ENCODE data around the gene MYO1C.
"Not testable (repeated sequence)": the region's sequence is repeated elsewhere in the genome, so short reads cannot be mapped to it uniquely, and the experiment has no call there.

MYO1C gene

DNA sequence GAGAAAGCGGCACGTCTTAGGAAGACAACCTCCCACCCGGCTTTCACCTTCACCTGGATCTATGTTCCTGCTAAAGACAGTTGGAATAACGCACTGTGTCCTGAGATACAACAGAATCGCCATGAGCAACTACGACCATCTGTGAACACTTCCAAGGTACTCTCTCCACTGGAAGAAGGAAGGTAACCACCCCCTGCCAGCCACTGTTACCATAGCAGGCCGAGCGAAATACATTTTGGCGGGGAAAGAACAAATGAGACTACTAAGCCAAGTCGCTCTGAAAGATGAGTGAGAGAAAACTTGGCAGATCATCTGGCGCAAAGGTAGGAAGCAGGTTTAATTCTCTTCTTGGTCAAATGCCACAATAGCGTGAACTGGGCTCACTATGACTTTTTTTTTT is 46.3 kb downstream of the MYO1C start:
- peaks cover 3% of the 10 kb centered on the region for H3K36me3 ChIP-seq (replicated peaks; ENCODE audit: low read depth, low read length)
- no peak for TF ChIP-seq EZH2phosphoT487 (IDR thresholded peaks at IDR 0.05; ENCODE audit: low read depth)
- TF ChIP-seq, protein P1, sequence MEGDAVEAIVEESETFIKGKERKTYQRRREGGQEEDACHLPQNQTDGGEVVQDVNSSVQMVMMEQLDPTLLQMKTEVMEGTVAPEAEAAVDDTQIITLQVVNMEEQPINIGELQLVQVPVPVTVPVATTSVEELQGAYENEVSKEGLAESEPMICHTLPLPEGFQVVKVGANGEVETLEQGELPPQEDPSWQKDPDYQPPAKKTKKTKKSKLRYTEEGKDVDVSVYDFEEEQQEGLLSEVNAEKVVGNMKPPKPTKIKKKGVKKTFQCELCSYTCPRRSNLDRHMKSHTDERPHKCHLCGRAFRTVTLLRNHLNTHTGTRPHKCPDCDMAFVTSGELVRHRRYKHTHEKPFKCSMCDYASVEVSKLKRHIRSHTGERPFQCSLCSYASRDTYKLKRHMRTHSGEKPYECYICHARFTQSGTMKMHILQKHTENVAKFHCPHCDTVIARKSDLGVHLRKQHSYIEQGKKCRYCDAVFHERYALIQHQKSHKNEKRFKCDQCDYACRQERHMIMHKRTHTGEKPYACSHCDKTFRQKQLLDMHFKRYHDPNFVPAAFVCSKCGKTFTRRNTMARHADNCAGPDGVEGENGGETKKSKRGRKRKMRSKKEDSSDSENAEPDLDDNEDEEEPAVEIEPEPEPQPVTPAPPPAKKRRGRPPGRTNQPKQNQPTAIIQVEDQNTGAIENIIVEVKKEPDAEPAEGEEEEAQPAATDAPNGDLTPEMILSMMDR (IDR thresholded peaks at IDR 0.05; ENCODE audit: low read depth, low read length): no peak
- no peak overlapping the region for H3K4me2 ChIP-seq (ENCODE audit: low read length)
- peaks cover 92% of the 10 kb centered on the region for H3K79me2 ChIP-seq (ENCODE audit: low read length)
- no peak overlapping the region for H3K9ac ChIP-seq (ENCODE audit: low read length)
- no peak overlapping the region for H3K4me3 ChIP-seq (ENCODE audit: low read length)
- no peak overlapping the region for H2AFZ ChIP-seq (ENCODE audit: low read depth, low read length)
- no peaks in the 10 kb centered on the region for H3K4me1 ChIP-seq (ENCODE audit: low read length)
- H3K27me3 ChIP-seq (ENCODE audit: low read depth, low read length): no peaks in the 10 kb centered on the region
- H3K9me3 ChIP-seq (ENCODE audit: insufficient read depth, low read length): no peaks in the 10 kb centered on the region
- H3K27ac ChIP-seq (ENCODE audit: low read length): no peak overlapping the region
- peaks cover 23% of the 10 kb centered on the region; the same call in 1 of the 2 replicates for H4K20me1 ChIP-seq (ENCODE audit: insufficient read depth, low read length)

DNA sequence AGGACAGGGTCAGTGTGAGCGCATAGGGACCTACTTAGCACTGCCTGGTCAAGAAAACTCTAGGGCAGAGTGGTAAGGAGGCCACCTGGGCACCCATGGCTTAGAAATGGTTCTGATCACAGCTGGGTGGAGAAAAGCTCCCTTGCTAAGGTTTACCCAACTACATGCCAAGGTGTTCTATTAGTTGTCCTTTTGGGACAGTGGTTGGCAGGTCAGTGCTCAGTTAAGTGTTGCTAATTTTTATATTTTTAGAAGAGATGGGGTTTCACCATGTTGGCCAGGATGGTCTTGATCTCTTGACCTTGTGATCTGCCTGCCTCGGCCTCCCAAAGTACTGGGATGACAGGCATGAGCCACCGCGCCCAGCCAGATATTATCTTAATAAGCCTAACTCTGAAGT is 46.8 kb downstream of the MYO1C start:
- H3K79me2 ChIP-seq (ENCODE audit: low read length): peaks cover 92% of the 10 kb centered on the region
- H3K4me3 ChIP-seq (ENCODE audit: low read length); H3K27me3 ChIP-seq (ENCODE audit: low read depth, low read length); H3K4me1 ChIP-seq (ENCODE audit: low read length); H3K36me3 ChIP-seq (replicated peaks; ENCODE audit: low read depth, low read length); H2AFZ ChIP-seq (ENCODE audit: low read depth, low read length); H3K4me2 ChIP-seq (ENCODE audit: low read length); H3K27ac ChIP-seq (ENCODE audit: low read length); H3K9me3 ChIP-seq (ENCODE audit: insufficient read depth, low read length); H3K9ac ChIP-seq (ENCODE audit: low read length): not testable (repeated sequence)
- peaks cover 23% of the 10 kb centered on the region; the same call in 1 of the 2 replicates for H4K20me1 ChIP-seq (ENCODE audit: insufficient read depth, low read length)

DNA sequence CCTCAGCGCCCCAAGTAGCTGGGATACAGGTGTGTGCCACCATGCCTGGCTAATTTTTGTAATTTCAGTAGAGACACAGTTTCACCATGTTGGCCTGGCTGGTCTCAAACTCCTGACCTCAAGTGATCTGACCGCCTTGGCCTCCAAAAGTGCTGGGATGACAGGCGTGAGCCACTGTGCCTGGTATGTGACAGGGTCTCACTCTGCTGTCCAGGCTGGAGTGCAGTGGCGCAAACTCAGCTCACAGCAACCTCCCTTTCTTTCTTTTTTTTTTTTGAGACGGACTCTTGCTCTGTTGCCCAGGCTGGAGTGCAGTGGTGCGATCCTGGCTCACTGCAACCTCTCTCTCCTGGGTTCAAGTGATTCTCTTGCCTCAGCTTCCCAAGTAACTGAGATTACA is 49.8 kb downstream of the MYO1C start:
- not testable (repeated sequence) for H2AFZ ChIP-seq (ENCODE audit: low read depth, low read length); H3K36me3 ChIP-seq (replicated peaks; ENCODE audit: low read depth, low read length); H3K27ac ChIP-seq (ENCODE audit: low read length); H3K4me1 ChIP-seq (ENCODE audit: low read length); H3K9ac ChIP-seq (ENCODE audit: low read length); H3K4me2 ChIP-seq (ENCODE audit: low read length); H3K27me3 ChIP-seq (ENCODE audit: low read depth, low read length); H3K4me3 ChIP-seq (ENCODE audit: low read length); H3K9me3 ChIP-seq (ENCODE audit: insufficient read depth, low read length)
- H4K20me1 ChIP-seq (ENCODE audit: insufficient read depth, low read length): peaks cover 15% of the 10 kb centered on the region; the same call in 1 of the 2 replicates
- peaks cover 89% of the 10 kb centered on the region for H3K79me2 ChIP-seq (ENCODE audit: low read length)

DNA sequence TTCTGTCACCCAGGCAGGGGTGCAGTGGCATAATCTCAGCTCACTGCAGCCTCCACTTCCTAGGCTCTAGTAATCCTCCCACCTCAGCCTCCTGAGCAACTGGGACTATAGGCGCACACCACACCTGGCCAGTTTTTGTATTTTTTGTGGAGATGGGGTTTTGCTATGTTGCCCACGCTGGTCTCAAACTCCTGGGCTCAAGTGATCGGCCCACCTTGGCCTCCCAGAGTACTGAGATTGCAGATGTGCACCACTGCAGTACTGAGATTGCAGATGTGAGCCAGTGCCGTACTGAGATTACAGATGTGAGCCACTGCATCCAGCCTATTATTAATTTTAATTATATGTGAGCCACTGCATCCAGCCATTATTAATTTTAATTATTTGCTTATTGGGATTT is 50.3 kb downstream of the MYO1C start:
- Histone ChIP-seq H4K20me1 (ENCODE audit: insufficient read depth, low read length) (peaks cover 15% of the 10 kb centered on the region; the same call in 1 of the 2 replicates), H2AFZ (ENCODE audit: low read depth, low read length) (no peak overlapping the region), H3K79me2 (ENCODE audit: low read length) (peaks cover 83% of the 10 kb centered on the region)

DNA sequence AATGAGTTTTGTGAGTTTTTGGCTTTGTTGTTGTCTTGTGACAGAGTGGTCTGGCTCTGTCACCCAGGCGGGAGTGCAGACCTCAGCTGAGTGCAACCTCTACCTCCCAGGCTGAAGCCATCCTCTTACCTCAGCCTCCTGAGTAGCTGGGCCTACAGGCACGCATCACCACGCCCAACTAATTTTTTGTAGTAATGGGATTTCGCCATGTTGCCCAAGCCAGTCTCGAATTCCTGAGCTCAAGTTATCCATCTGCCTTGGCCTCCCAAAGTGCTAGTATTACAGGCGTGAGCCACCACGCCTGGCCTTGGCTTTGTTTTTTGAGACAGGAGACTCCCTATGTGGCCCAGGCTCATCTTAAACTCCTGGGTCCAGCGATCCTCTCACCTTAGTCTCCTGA is 51.6 kb downstream of the MYO1C start:
- Histone ChIP-seq H3K36me3 (replicated peaks; ENCODE audit: low read depth, low read length) (peaks cover 7% of the 10 kb centered on the region), H3K4me1 (ENCODE audit: low read length) (no peaks in the 10 kb centered on the region), H3K27ac (ENCODE audit: low read length) (no peak overlapping the region), H3K27me3 (ENCODE audit: low read depth, low read length) (no peaks in the 10 kb centered on the region), H3K4me3 (ENCODE audit: low read length) (no peak overlapping the region), H3K9me3 (ENCODE audit: insufficient read depth, low read length) (no peaks in the 10 kb centered on the region), H2AFZ (ENCODE audit: low read depth, low read length) (no peak overlapping the region), H3K9ac (ENCODE audit: low read length) (no peak overlapping the region), H4K20me1 (ENCODE audit: insufficient read depth, low read length) (peaks cover 13% of the 10 kb centered on the region; the same call in 1 of the 2 replicates), H3K4me2 (ENCODE audit: low read length) (no peak overlapping the region), H3K79me2 (ENCODE audit: low read length) (peaks cover 80% of the 10 kb centered on the region)
- TF ChIP-seq EZH2phosphoT487 (IDR thresholded peaks at IDR 0.05; ENCODE audit: low read depth): no peak

More for the DNA sequence above, 50.3 kb downstream of the MYO1C start:
- Histone ChIP-seq H3K9me3 (ENCODE audit: insufficient read depth, low read length) (no peaks in the 10 kb centered on the region), H3K27ac (ENCODE audit: low read length) (no peak overlapping the region), H3K4me2 (ENCODE audit: low read length) (no peak overlapping the region), H3K9ac (ENCODE audit: low read length) (no peak overlapping the region), H3K4me1 (ENCODE audit: low read length) (no peaks in the 10 kb centered on the region), H3K27me3 (ENCODE audit: low read depth, low read length) (no peaks in the 10 kb centered on the region), H3K4me3 (ENCODE audit: low read length) (no peak overlapping the region), H3K36me3 (replicated peaks; ENCODE audit: low read depth, low read length) (no peaks in the 10 kb centered on the region)
- no peak for TF ChIP-seq EZH2phosphoT487 (IDR thresholded peaks at IDR 0.05; ENCODE audit: low read depth)
- TF ChIP-seq, protein P1 (IDR thresholded peaks at IDR 0.05; ENCODE audit: low read depth, low read length): no peak
